ENCODE results near the gene SUN5. TPM values are rescaled to one million over a fixed set of nuclear protein-coding genes. Genes with fewer than 3 reads are reported as not detected.

SUN5 gene
- polyA plus RNA-seq, 2 of the 4 experiments (the other 2 are of a cell fraction) = not detected

DNA sequence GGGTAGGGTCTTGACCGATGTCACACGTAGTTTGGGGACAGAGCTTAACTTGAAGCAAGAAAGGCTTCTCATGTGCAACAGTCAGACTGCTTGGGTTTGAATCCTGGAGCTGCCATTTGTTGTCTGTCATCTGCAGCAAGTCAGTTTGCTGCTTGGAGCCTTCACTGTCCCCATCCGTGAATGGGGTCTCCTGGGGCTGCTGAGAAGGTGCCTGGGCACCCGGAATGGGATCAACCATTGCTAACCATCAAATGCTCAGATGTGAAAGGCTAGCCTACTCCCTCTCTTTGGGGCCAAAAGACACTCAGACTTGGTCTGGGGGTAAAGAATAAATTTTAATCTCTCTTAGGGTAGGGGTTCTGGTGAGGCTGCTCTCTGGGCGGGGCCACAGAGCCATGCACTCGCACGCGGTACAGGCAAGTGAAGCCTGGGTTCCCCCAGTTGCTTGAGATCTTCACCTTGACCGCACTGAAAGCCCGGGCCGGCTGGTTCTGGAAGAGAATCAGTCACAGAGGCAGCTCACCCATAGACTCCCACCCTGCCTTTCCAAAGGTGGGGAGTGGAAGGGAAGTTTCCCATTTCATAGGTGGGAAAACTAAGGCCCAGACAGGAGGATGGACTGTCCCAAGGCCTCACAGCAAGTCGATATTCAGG lies 20.6 kb downstream of the SUN5 start:
- Histone ChIP-seq H3K4me2 (no peak overlapping the region), H3K27ac (no peak overlapping the region), H3K4me3 (no peak overlapping the region), H3K9me3 (no peaks in the 10 kb centered on the region), H3K4me1 (no peaks in the 10 kb centered on the region)
- POLR2A ChIA-PET = no interaction called here
- TF ChIP-seq JUNB (IDR thresholded peaks at IDR 0.05) (no peak), KDM1A (IDR thresholded peaks at IDR 0.05; ENCODE audit: low read depth) (no peak), CBX8 (IDR thresholded peaks at IDR 0.05) (no peak), HOXB13 (CRISPR knock-in tag; IDR thresholded peaks at IDR 0.05; ENCODE audit: low read depth) (no peak), KDM5A (IDR thresholded peaks at IDR 0.05) (no peak), HDAC2 (IDR thresholded peaks at IDR 0.05) (no peak), EP300 (IDR thresholded peaks at IDR 0.05) (no peak), EHF (CRISPR knock-in tag; IDR thresholded peaks at IDR 0.05) (no peak), MYC (IDR thresholded peaks at IDR 0.05; ENCODE audit: borderline replicate concordance, low read length) (no peak), SMC3 (IDR thresholded peaks at IDR 0.05) (no peak), ESRRA (IDR thresholded peaks at IDR 0.05; ENCODE audit: borderline replicate concordance, low read length) (no peak)
- TF ChIP-seq, protein P1, sequence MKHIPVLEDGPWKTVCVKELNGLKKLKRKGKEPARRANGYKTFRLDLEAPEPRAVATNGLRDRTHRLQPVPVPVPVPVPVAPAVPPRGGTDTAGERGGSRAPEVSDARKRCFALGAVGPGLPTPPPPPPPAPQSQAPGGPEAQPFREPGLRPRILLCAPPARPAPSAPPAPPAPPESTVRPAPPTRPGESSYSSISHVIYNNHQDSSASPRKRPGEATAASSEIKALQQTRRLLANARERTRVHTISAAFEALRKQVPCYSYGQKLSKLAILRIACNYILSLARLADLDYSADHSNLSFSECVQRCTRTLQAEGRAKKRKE (CRISPR knock-in tag; IDR thresholded peaks at IDR 0.05; ENCODE audit: low read depth) = no peak
- TF ChIP-seq, protein P2, sequence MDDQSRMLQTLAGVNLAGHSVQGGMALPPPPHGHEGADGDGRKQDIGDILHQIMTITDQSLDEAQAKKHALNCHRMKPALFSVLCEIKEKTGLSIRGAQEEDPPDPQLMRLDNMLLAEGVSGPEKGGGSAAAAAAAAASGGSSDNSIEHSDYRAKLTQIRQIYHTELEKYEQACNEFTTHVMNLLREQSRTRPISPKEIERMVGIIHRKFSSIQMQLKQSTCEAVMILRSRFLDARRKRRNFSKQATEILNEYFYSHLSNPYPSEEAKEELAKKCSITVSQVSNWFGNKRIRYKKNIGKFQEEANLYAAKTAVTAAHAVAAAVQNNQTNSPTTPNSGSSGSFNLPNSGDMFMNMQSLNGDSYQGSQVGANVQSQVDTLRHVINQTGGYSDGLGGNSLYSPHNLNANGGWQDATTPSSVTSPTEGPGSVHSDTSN (IDR thresholded peaks at IDR 0.05) = no peak
- FAIRE-seq = no peak
- no peak for ATAC-seq
- CTCF ChIA-PET = interaction anchor here (1.2 to 2.1 kb wide), 3 partner anchors 10 to 38 kb away, joined by 3 to 5 read pairs (median 3); no protein-coding TSS in a partner anchor
- 69% methylated on average over 12 of the region's 12 CpGs for WGBS (ENCODE audit: missing lambda C conversion rate)
- DNase-seq (ENCODE audit: low read depth in 1 of 2, low spot score in 1 of 2) = no peak

GRCh38 chr20:32982617-32983458 lies 21.4 kb downstream of the SUN5 start:
- ChIA-PET CTCF (interaction anchor here (2.1 kb wide), 1 partner anchor 13 kb away, joined by 5 read pairs; no protein-coding TSS in a partner anchor), POLR2A (no interaction called here)
- Histone ChIP-seq H3K9me3 (no peaks in the 10 kb centered on the region), H3K4me2 (no peak overlapping the region), H3K4me3 (no peak overlapping the region), H3K4me1 (no peaks in the 10 kb centered on the region), H3K27ac (no peak overlapping the region)
- ATAC-seq (no peak), FAIRE-seq (no peak), DNase-seq (ENCODE audit: low read depth in 1 of 2, low spot score in 1 of 2) (no peak)
- TF ChIP-seq MAX (IDR thresholded peaks at IDR 0.05) (no peak), ZFP36 (IDR thresholded peaks at IDR 0.05; ENCODE audit: borderline replicate concordance, partially characterized antibody) (peak; percentile 32)
- 48% methylated on average over 10 of the region's 10 CpGs for WGBS (ENCODE audit: missing lambda C conversion rate)

DNA sequence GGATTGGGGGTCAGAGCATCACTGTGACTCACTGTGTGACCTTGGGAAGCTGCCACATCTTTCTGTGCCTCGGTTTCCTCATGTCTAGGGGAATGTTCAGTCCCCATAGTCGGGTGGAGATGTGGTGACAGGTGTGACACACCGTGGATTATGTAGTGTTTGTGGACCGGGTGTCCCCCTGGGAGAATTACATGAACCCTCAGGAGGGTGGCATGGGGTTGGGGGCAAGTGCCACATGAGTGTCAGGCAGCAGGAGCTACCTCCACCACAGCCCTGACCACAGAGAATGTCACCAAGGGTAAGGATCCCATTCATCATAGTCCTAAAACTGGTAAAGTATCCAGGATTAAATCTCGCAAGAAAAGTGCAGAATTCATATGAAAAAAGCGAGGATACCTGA lies 23.2 kb downstream of the SUN5 start:
- CTCF ChIA-PET = no interaction called here
- Histone ChIP-seq H3K4me2 (no peak overlapping the region), H3K4me1 (no peaks in the 10 kb centered on the region), H3K9me3 (no peaks in the 10 kb centered on the region), H3K27ac (no peak overlapping the region), H3K4me3 (no peak overlapping the region)
- no peak for TF ChIP-seq POLR2AphosphoS2 (conservative IDR thresholded peaks at IDR 0.05; ENCODE audit: low read length)
- TF ChIP-seq POLR2A (IDR thresholded peaks at IDR 0.05; ENCODE audit: low read length) = no peak
- TF ChIP-seq, protein P1 (CRISPR knock-in tag; IDR thresholded peaks at IDR 0.05; ENCODE audit: low read depth) = no peak
- TF ChIP-seq KDM1A (IDR thresholded peaks at IDR 0.05; ENCODE audit: low read depth) = no peak
- TF ChIP-seq FOXS1 (CRISPR knock-in tag; IDR thresholded peaks at IDR 0.05) = no peak
- ATAC-seq (no peak), DNase-seq (ENCODE audit: low read depth in 1 of 2, low spot score in 1 of 2) (no peak), FAIRE-seq (no peak)
- POLR2A ChIA-PET = no interaction called here
- WGBS (ENCODE audit: missing lambda C conversion rate) = 31% methylated on average over 6 of the region's 6 CpGs

Measured in A549 (cell line).